ENCODE data around the gene ATP2B2. TPM values are rescaled to one million over a fixed set of nuclear protein-coding genes. Genes with fewer than 3 reads are reported as not detected.
A peak's percentile ranks its signal among the peaks of the same experiment; 100 is the strongest.

Gene ATP2B2
- total RNA-seq, 1 experiment from 2014 or later, result not detected

DNA sequence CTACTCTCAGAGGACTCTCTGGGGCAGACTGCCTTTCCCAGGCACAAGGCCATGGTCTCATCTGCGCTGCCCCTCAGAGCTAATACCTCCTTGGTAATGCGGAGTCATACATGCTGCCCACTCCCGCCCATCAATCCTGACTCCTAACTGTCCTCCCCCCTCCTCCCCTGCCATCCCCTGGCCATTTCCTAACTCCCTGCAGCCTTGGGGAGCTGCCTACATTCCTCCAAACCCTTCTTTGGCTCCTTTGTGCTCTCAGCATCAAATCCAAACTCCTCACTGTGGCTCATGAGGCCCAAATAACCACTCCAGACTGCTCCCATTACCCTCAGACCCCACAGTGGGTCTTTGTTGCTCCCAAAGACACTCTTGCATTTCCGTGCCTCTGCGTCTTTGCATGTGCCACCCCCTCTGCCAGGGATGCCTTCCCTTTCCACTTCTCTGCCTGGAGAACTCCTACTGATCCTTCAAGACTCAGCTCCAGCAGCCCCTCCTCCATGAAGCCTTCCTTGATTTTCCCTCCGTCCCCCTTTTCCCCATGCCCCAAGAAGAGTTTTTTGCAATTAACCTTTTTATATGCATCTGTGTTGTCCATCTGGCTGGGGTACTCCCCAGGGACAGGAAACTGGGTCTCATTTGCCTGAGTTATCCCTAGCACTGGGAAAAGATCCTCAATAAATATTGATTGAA lies 5.5 kb upstream of the ATP2B2 start:
- TF ChIP-seq, protein P1, sequence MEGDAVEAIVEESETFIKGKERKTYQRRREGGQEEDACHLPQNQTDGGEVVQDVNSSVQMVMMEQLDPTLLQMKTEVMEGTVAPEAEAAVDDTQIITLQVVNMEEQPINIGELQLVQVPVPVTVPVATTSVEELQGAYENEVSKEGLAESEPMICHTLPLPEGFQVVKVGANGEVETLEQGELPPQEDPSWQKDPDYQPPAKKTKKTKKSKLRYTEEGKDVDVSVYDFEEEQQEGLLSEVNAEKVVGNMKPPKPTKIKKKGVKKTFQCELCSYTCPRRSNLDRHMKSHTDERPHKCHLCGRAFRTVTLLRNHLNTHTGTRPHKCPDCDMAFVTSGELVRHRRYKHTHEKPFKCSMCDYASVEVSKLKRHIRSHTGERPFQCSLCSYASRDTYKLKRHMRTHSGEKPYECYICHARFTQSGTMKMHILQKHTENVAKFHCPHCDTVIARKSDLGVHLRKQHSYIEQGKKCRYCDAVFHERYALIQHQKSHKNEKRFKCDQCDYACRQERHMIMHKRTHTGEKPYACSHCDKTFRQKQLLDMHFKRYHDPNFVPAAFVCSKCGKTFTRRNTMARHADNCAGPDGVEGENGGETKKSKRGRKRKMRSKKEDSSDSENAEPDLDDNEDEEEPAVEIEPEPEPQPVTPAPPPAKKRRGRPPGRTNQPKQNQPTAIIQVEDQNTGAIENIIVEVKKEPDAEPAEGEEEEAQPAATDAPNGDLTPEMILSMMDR (IDR thresholded peaks at IDR 0.05; ENCODE audit: unreplicated experiment), result no peak
- no peaks in the 10 kb centered on the region for H3K36me3 Mint-ChIP-seq (ENCODE audit: insufficient read depth, unreplicated experiment)
- no TSS peak for BruUV-seq (replicated peaks)
- no peak overlapping the region for H3K27ac Mint-ChIP-seq (ENCODE audit: low read depth, unreplicated experiment)
- ChIA-PET POLR2A (no interaction called here), CTCF (no interaction called here)
- intact Hi-C loops (cut with micrococcal nuclease), result no loop called here
- no peaks in the 10 kb centered on the region for H3K9me3 Mint-ChIP-seq (ENCODE audit: unreplicated experiment)
- peaks cover 51% of the 10 kb centered on the region for H3K27me3 Mint-ChIP-seq (ENCODE audit: insufficient read depth, unreplicated experiment)
- H3K4me1 Mint-ChIP-seq (ENCODE audit: insufficient read depth, unreplicated experiment), result peaks cover 6% of the 10 kb centered on the region
- no peak for DNase-seq (ENCODE audit: unreplicated experiment)
- H3K4me3 Mint-ChIP-seq (ENCODE audit: unreplicated experiment), result no peak overlapping the region

DNA sequence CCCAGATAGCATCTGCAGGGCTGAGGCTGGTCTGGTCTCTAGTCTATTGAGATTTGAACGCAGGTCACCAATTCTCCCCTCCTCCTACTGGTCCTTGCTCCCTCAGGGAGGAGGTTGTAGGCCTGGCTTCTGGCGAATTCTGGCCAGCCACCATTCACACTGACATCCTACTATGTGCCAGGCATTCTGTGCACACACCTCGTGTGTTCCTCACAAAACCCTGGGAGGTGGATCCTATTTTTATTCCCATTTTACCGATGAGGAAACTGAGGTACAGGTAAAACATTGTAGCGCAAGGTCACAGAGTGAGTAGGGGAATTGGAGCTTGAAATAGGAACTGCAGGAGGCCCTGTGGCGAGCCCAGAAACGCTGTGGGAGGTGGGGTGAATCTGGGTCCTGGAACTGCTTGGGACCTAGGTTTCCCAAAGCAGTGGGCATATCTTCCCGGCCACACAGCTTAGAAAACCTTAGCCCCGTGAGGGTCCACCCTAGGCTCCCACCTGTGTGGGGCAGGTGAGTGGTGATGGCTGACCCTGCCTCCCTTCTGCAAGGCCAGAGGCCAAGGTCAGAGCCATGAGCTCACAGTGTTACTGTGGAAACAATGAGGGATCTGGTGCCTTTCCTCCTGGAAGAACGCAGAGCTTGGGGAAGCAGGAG lies 4.8 kb upstream of the ATP2B2 start:
- peaks cover 57% of the 10 kb centered on the region for H3K27me3 Mint-ChIP-seq (ENCODE audit: insufficient read depth, unreplicated experiment)
- no peak overlapping the region for H3K4me3 Mint-ChIP-seq (ENCODE audit: unreplicated experiment)
- intact Hi-C loops (cut with micrococcal nuclease), result no loop called here
- H3K4me1 Mint-ChIP-seq (ENCODE audit: insufficient read depth, unreplicated experiment), result peaks cover 6% of the 10 kb centered on the region
- H3K36me3 Mint-ChIP-seq (ENCODE audit: insufficient read depth, unreplicated experiment), result no peaks in the 10 kb centered on the region
- H3K9me3 Mint-ChIP-seq (ENCODE audit: unreplicated experiment), result no peaks in the 10 kb centered on the region
- POLR2A ChIA-PET, result no interaction called here
- CTCF ChIA-PET, result no interaction called here
- TF ChIP-seq, protein P1 (IDR thresholded peaks at IDR 0.05; ENCODE audit: unreplicated experiment), result no peak
- H3K27ac Mint-ChIP-seq (ENCODE audit: low read depth, unreplicated experiment), result no peak overlapping the region
- no TSS peak for BruUV-seq (replicated peaks)
- DNase-seq (ENCODE audit: unreplicated experiment), result no peak

DNA sequence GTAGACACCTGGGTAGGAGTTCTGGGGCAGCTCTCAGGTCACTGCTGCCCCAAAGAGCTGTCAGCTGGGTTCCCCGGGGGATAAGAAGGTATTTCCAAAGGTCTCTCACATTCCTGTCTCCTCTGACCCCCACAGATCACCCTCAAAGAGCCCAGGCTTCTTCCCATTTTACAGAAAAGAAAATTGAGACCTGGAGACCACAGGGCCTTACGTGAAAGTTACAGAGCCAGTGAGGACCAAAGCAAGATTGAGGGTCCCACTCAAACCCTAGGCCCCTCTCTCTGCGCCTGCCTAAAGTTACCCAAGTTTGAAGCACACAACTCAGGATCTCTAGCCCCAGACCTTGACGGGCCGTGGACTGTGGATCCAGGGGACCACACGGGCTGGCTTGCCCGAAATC lies 3.9 kb upstream of the ATP2B2 start:
- CTCF ChIA-PET, result no interaction called here
- TF ChIP-seq, protein P1 (IDR thresholded peaks at IDR 0.05; ENCODE audit: unreplicated experiment), result no peak

DNA sequence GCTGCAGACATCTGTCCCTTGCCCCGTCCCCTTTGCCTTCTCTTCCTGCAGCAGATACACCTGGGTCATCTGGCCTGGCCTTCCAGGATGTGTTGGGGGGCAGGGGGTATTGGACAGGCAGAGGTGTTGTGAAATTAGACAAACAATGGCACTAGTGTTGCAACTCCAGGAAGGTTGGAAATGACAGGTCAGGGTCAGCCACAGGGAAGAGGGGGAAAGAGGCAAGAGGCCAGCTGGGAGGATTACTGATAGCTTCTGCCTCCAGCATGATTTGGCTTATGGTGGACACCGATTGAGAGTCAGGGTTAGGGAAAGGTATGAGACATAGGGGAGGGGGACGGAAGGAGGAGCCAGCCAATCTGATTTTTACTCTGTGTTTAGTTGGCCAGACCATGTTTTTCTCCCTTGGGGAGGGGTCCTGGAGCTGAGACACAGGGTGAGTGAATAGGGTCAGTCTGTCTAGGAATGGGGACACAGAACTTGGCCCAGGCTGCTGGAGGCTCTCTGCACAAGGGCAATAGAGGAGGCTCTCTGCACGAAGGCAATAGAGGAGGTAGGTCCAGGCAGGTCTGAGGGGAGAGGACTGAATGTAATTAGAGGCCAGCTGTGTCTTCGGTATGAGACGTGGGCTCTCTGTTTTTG lies 3.4 kb upstream of the ATP2B2 start:
- POLR2A ChIA-PET, result no interaction called here
- no peak overlapping the region for H3K4me3 Mint-ChIP-seq (ENCODE audit: unreplicated experiment)
- TF ChIP-seq, protein P1 (IDR thresholded peaks at IDR 0.05; ENCODE audit: unreplicated experiment), result no peak
- CTCF ChIA-PET, result no interaction called here
- peak; percentile 30 for DNase-seq (ENCODE audit: unreplicated experiment)
- no TSS peak for BruUV-seq (replicated peaks)
- no peaks in the 10 kb centered on the region for H3K36me3 Mint-ChIP-seq (ENCODE audit: insufficient read depth, unreplicated experiment)
- intact Hi-C loops (cut with micrococcal nuclease), result no loop called here
- peaks cover 6% of the 10 kb centered on the region for H3K4me1 Mint-ChIP-seq (ENCODE audit: insufficient read depth, unreplicated experiment)
- no peaks in the 10 kb centered on the region for H3K9me3 Mint-ChIP-seq (ENCODE audit: unreplicated experiment)
- H3K27ac Mint-ChIP-seq (ENCODE audit: low read depth, unreplicated experiment), result no peak overlapping the region
- H3K27me3 Mint-ChIP-seq (ENCODE audit: insufficient read depth, unreplicated experiment), result peaks cover 59% of the 10 kb centered on the region

More for the DNA sequence above, 3.9 kb upstream of the ATP2B2 start:
- intact Hi-C loops (cut with micrococcal nuclease), result no loop called here
- Mint-ChIP-seq H3K27ac (ENCODE audit: low read depth, unreplicated experiment) (no peak overlapping the region), H3K36me3 (ENCODE audit: insufficient read depth, unreplicated experiment) (no peaks in the 10 kb centered on the region), H3K4me3 (ENCODE audit: unreplicated experiment) (no peak overlapping the region), H3K27me3 (ENCODE audit: insufficient read depth, unreplicated experiment) (peaks cover 59% of the 10 kb centered on the region), H3K4me1 (ENCODE audit: insufficient read depth, unreplicated experiment) (peaks cover 6% of the 10 kb centered on the region), H3K9me3 (ENCODE audit: unreplicated experiment) (no peaks in the 10 kb centered on the region)
- POLR2A ChIA-PET, result no interaction called here
- no TSS peak for BruUV-seq (replicated peaks)
- DNase-seq (ENCODE audit: unreplicated experiment), result no peak
